Activated naive CD4-positive, alpha-beta T cell treated with anti-CD3 and anti-CD28 coated beads, Interleukin-2, amount 10 ng/mL, durations not matched to agents 5 hours and 36 hours (primary cell): Measurements from ENCODE around the gene WDR12. TPM values are rescaled to one million over a fixed set of nuclear protein-coding genes. Genes with fewer than 3 reads are reported as not detected.

Source experiments
- total RNA-seq, 2 experiments: library from RNA; stranded (reverse); gene quantifications; one replicate each; pipeline ENCODE4 v1.2.3, GENCODE V29; 2021

The WDR12 gene
- 10 to 100 TPM; 43.1 to 43.4 TPM for total RNA-seq

GRCh38 chr2:202911512-202912341 lies at the start of gene WDR12, which contains the start of gene CARF:
Gene WDR12, minus strand, starts transcription at chr2:202911673. Its CDS starts 197 bp downstream, at chr2:202911476.
Gene CARF, plus strand, starts transcription at chr2:202912275. Its CDS starts 29,628 bp downstream, at chr2:202941903.

GRCh38 chr2:202871300-202872141 lies 40.0 kb downstream of the WDR12 start, which contains the start of gene ICA1L:
Gene ICA1L, minus strand, starts transcription at chr2:202871766. Its CDS starts 42,757 bp downstream, at chr2:202829009.

Other genes with a start within 250 kb of the WDR12 start
- gene ICA1L, start 39.9 kb downstream of the WDR12 start, total RNA-seq, result 1 to 10 TPM; 2.8 to 4.6 TPM
- 10 to 100 TPM; 13.7 to 14.6 TPM for gene CARF, start 602 bp upstream of the WDR12 start, total RNA-seq
- 10 to 100 TPM in 1 of 2 experiments, 1 to 10 TPM in 1; 9.6 to 14.7 TPM for gene NBEAL1, start 103.2 kb upstream of the WDR12 start, total RNA-seq